Neural progenitor cell (in vitro differentiated cells): Measurements from ENCODE around the gene CASK.

ENCODE experiments used
- EZH2 ChIP-seq: fragments of 200-600 bp; sonication (generic); IDR thresholded peaks from 2 replicates; pipeline ENCODE4 v1.6.1; 2017; ENCODE audit warnings: antibody characterized with exemption, mild to moderate bottlenecking, moderate library complexity
- EZH2phosphoT487 ChIP-seq: fragments of 200-600 bp; sonication (generic); IDR thresholded peaks from 2 replicates; pipeline ENCODE4 v1.6.1; 2017; ENCODE audit warnings: antibody characterized with exemption
- TF ChIP-seq, protein P1 (sequence below): fragments of 200-600 bp; sonication (generic); IDR thresholded peaks from 2 replicates; pipeline ENCODE4 v1.5.1; 2017; ENCODE audit warnings: antibody characterized with exemption, mild to moderate bottlenecking

- TF ChIP-seq, protein P1, sequence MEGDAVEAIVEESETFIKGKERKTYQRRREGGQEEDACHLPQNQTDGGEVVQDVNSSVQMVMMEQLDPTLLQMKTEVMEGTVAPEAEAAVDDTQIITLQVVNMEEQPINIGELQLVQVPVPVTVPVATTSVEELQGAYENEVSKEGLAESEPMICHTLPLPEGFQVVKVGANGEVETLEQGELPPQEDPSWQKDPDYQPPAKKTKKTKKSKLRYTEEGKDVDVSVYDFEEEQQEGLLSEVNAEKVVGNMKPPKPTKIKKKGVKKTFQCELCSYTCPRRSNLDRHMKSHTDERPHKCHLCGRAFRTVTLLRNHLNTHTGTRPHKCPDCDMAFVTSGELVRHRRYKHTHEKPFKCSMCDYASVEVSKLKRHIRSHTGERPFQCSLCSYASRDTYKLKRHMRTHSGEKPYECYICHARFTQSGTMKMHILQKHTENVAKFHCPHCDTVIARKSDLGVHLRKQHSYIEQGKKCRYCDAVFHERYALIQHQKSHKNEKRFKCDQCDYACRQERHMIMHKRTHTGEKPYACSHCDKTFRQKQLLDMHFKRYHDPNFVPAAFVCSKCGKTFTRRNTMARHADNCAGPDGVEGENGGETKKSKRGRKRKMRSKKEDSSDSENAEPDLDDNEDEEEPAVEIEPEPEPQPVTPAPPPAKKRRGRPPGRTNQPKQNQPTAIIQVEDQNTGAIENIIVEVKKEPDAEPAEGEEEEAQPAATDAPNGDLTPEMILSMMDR, result no peak
- no peak for TF ChIP-seq EZH2
- TF ChIP-seq EZH2phosphoT487, result no peak
Measured at GRCh38 chrX:41688835-41689234, 234.5 kb downstream of the CASK start, which contains the start of gene GPR34.
